GDM1 (cell line): Measurements from ENCODE around the gene ZFAND3.

Experiments
- DNase-seq: peaks from one replicate; lab custom pipeline; 2025; lab: John Stamatoyannopoulos, UW

Gene ZFAND3

GRCh38 chr6:38004908-38005307 lies 185.4 kb downstream of the ZFAND3 start:
- no peak for DNase-seq

GRCh38 chr6:38011937-38012336 lies 192.4 kb downstream of the ZFAND3 start:
- no peak for DNase-seq

DNA sequence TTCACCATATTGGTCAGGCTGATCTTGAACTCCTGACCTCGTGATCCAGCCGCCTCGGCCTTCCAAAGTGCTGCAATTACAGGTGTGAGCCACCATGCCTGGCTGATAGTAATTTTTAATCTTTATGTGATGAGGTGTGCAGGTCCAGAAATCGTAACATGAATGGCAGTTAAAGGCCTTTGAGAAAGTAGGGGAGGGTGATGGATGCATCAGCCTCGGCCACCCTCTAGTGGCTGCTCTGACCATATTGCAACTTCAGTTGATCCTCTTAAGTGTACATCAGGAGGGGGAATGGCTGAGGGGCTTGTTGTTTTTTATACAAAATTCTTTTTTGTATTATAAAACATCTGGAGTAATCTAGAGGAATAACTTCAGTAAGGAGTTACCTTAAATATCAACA lies 193.0 kb downstream of the ZFAND3 start:
- peak; percentile 14 for DNase-seq

DNA sequence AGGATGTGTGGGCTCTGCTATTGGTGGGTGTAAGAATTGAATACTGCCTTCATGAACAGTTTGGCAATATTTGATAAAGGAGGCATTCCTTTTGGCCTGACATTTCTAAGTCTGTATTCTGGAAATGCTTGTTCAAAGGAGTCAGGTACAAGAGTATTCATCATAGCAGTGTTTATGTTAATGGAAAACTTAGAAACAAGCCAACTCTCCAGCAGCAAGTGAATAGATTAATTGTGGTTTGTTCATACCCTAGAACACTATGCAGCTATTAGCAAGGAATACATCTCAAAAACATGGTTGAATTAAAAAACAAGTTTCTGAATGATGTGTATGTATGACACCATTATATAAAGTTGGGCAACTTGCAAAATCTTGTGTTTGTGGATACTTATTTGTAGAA lies 195.8 kb downstream of the ZFAND3 start:
- no peak for DNase-seq

DNA sequence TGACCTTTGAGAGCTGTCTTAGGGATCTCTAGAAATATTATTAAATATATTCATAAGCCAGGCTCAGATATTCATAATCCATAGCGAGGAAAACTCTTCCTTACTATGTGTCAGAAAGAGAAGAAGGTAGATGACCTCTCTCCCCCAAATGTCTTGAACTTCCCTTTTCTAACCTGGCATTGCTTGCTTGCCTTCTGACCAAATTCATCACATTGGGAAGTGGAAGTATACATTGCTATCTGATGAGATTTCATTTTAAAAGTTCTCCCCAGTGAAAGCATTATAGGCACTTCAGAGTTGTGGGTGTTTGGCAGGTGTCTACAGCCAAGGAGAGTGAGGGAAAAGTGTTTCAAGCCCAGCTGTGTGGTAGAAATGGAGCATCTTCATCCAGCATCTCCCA lies 197.3 kb downstream of the ZFAND3 start:
- DNase-seq, result peak; percentile 7

- no peak for DNase-seq
These were observed 199.2 kb downstream of the ZFAND3 start for GRCh38 chr6:38018755-38019165.

DNA sequence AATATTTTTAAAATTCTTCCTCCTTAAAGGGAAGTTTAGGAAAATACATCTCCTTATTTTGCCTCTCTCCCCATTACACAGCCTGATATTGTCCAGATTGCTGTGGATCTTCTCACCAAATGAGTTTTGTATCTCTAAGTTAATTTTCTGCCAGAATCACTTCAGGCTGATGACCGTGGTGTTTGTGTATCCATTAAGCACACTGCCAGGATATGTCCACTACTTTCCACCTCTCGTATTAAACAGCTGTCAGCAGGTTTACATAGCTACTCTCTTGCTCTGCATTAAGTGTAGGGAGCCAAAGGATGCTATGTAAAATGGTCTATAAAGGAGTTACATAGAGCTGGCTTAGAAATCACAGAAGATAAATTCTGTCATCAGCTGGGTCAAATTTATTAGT lies 201.1 kb downstream of the ZFAND3 start:
- no peak for DNase-seq

- no peak for DNase-seq
These were observed 201.5 kb downstream of the ZFAND3 start for GRCh38 chr6:38021029-38021428.

DNA sequence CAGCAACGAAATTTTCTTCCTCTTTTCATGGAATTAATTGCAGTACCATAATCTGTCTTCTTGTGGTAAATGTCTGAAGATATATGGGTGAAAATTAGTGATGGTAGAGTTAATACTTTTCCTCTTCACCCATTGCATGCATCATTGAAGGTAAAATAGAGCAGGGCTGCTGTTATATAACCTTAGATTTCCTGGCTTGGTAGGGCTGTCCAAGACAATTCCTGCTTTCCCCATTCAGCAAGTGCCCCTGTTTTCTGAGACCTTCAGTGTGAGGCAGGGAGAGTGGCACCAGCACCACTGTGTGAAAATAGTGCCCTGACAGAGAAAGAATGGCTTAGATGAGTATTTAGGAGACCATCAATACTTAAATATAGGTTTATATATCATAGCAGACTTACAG lies 202.0 kb downstream of the ZFAND3 start:
- no peak for DNase-seq

- no peak for DNase-seq
These were observed 203.2 kb downstream of the ZFAND3 start for GRCh38 chr6:38022688-38023087.

DNA sequence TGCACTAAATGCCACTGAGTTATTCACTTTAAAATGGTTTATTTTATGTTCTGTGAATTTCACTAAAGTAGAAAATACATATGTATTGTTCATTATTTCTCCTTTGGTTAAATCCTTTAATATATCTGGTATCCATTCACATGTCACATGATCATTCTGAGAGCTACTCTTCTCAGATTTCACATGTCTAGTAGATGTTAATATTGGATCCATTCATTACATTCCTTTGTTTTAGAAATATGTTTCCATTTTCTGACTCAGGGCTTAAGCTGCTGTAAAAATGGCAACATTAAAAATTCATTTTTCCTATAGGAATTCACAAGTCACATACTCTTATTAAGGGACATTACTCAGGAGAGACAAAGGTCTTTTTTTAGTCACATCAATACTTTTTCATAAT lies 205.4 kb downstream of the ZFAND3 start:
- no peak for DNase-seq

- DNase-seq, result no peak
These were observed 205.9 kb downstream of the ZFAND3 start for GRCh38 chr6:38025451-38025850.

- DNase-seq, result no peak
These were observed 208.3 kb downstream of the ZFAND3 start for GRCh38 chr6:38027685-38028373.

- no peak for DNase-seq
These were observed 210.9 kb downstream of the ZFAND3 start for GRCh38 chr6:38030380-38030779.

- DNase-seq, result no peak
These were observed 213.3 kb downstream of the ZFAND3 start for GRCh38 chr6:38032797-38033196.

GRCh38 chr6:38033442-38033982 lies 214.0 kb downstream of the ZFAND3 start:
- DNase-seq, result no peak

DNA sequence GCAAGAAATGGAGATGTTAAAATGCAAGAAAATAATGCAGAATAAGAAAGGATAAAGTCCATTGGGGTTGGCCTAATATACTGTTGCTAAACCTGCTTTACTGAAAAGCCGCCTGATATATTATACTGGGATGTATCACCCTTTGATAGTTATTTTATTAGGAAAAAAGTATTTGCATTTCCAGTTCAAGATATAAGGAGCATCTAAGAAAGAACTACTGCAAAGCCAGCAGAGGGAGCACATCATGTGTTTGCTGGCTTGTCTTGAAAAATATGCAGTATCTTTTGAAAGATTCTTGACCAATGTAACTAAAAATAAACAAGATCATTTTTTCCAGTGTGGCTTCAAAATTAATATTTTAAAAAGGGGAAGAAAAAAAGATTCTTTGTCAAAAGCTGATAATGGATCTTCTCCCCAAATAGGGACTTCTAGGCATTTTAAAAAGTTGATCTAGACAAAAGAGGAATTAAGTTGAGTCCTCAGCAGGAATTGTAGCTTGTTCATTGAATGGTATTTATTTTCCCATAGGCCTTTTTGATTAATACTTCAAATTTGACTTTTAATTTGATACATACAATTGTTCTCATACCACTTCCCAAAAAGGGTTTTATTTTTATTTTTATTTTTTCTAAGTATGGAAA lies 214.9 kb downstream of the ZFAND3 start:
- no peak for DNase-seq

- DNase-seq, result no peak
These were observed 216.0 kb downstream of the ZFAND3 start for GRCh38 chr6:38035478-38035877.

GRCh38 chr6:38039502-38039901 lies 220.0 kb downstream of the ZFAND3 start:
- no peak for DNase-seq

DNA sequence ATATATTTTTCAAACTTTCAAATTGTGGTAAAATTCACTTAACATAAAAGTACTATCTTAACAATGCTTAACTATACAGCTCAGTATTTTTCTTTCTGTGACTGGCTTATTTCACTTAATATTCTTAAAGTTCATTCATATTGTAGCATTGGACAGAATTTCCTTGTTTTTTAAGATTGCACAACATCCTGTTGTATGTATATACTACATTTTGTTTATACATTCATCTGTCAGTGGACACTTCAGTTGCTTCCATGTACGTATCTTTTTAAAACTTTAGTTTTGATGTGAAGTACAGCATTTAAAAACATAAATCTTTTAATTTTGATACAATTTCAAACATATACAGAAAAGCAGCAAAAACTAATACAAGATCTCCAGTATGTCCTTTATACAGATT lies 220.7 kb downstream of the ZFAND3 start:
- no peak for DNase-seq

DNA sequence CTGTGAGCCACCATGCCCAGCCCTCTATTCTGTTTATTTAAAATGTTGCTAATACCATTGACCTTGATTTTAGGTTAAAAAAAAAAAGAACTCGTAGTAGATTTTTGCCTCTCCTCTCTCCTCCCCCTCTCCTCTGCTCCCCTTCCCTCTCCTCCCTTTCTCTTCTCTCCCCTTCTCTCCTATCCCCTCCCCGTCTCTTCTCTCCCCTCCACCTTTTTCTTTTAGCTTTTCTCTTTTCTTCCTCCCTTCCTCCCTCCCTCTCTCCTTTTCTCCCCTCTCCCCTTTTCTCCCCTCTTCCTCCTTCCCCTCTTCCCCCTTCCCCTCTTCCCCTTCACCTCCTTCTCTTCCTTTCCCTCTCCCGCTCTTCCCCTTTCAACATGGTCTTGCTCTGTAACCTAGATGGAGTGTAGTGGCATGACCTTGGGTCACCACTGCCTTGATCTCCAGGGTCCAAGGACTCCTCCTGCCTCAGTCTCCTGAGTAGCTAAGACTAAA lies 223.8 kb downstream of the ZFAND3 start:
- DNase-seq, result no peak

DNA sequence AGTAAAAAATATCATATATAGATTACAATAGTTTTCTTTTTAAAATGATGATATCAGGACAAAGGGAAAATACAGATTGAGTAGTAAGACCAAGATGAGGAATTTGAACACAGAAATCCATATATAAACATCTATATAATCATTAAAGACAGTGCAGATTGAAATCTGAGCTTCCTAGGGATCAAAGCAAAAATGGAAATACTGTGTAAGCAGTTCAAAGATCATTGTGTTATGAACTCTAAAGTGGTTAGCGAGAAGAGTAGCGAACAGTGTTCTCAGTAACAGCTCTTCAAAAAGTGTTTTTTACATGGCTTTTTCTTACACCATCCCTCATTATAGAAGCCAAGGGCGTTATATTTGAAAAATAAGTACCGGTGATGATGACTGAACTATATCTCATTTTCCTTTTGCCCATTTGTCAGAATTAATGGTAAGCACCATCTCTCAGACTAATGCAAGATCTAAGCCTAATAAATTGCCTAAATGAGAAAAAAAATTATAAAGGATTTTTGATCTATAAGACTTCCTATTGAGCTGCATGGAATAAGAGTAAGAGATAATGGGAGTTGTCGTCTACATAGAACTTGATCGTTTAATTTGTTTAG lies 226.3 kb downstream of the ZFAND3 start:
- no peak for DNase-seq

GRCh38 chr6:38047562-38047961 lies 228.0 kb downstream of the ZFAND3 start:
- no peak for DNase-seq
